ENCODE results near the gene ADAM11.

ADAM11 gene

DNA sequence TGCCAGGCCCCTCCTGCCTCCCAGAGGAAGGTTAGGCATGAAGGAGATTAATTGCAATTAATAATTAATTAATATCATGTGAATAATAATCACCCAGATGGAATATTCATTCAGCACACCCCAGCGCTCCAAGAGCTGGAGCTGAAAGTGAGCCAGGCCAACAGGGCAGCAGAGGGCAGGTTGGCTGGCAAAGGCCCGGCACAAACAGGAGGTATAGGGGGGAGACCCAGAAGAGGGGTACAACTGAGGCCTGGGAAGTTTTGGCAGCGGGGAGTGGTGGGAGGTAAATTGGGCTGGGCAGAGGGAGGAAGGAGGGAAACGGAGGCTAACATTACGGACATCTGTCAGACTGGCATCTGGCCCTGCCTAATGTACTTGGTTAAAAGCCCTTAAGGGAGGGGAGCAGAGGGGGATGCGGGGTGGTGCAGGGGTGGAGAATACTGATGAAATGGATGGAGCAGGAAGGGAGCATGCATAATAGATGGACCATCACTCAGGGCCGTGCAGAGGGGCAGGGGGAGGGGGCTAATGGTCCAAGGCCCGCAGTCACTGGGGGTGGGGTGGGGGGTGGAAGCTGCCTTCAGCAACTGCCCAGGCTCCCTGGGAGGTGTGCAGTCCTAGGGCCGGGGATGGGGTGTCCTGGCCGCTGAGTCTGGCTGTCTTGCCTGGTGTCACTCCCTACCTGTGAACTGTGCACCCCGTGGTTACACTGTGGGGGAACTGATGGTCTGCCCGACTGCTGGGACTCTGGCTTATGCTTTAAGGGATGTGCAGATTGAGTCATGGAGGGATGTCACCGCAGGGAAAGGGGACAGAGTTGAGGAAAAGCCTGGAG, 1.9 kb downstream of the ADAM11 start:
- Histone ChIP-seq H3K27me3 (ENCODE audit: insufficient read depth, low read depth, severe bottlenecking) (no peaks in the 10 kb centered on the region), H3K9me3 (ENCODE audit: severe bottlenecking) (no peaks in the 10 kb centered on the region), H3K4me3 (ENCODE audit: low read depth, low read length) (no peak overlapping the region), H3K27ac (no peak overlapping the region), H3K36me3 (0 out of 2 replicates have a peak, but pooled peaks cover 3% of the 10 kb centered on the region)
- TF ChIP-seq CTCF (IDR thresholded peaks at IDR 0.05; ENCODE audit: low read depth, low read length): no peak
- no peak for DNase-seq

GRCh38 chr17:44761932-44762810, 3.4 kb downstream of the ADAM11 start:
- TF ChIP-seq CTCF (IDR thresholded peaks at IDR 0.05; ENCODE audit: low read depth, low read length): no peak
- Histone ChIP-seq H3K36me3 (0 out of 2 replicates have a peak, but pooled peaks cover 3% of the 10 kb centered on the region), H3K27me3 (ENCODE audit: insufficient read depth, low read depth, severe bottlenecking) (no peaks in the 10 kb centered on the region), H3K9me3 (ENCODE audit: severe bottlenecking) (no peaks in the 10 kb centered on the region), H3K27ac (no peak overlapping the region), H3K4me3 (ENCODE audit: low read depth, low read length) (no peak overlapping the region)
- no peak for DNase-seq

GRCh38 chr17:44763170-44763569, 4.4 kb downstream of the ADAM11 start:
- Histone ChIP-seq H3K27ac (0 out of 2 replicates have a peak overlapping the region, but pooled peaks have one; percentile 10), H3K27me3 (ENCODE audit: insufficient read depth, low read depth, severe bottlenecking) (no peaks in the 10 kb centered on the region), H3K9me3 (ENCODE audit: severe bottlenecking) (no peaks in the 10 kb centered on the region), H3K36me3 (0 out of 2 replicates have a peak, but pooled peaks cover 3% of the 10 kb centered on the region), H3K4me3 (ENCODE audit: low read depth, low read length) (no peak overlapping the region)
- DNase-seq: no peak
- no peak for TF ChIP-seq CTCF (IDR thresholded peaks at IDR 0.05; ENCODE audit: low read depth, low read length)

DNA sequence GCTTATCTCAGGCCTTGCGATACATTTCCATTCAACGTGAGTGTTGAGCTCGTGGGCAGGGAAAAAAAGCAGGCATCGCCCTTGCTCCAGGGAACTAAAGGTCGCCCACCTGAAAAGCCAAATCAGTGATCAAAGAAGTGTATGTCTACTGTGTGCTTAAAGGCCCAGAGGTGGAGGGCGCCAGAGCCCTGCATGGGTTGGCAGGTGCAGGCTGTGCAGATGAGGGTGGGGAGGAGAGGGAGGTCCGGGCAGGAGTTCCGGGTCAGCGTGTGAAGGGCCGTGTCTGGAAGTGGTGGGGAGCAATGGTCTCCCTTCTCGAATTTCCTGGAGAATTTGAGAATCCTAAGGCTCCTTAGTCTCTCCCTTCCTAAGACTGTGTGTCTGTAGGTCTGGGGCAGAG, 7.2 kb downstream of the ADAM11 start:
- Histone ChIP-seq H3K4me3 (ENCODE audit: low read depth, low read length) (no peak overlapping the region), H3K36me3 (peaks cover 6% of the 10 kb centered on the region; the same call in 1 of the 2 replicates), H3K9me3 (ENCODE audit: severe bottlenecking) (no peaks in the 10 kb centered on the region), H3K27me3 (ENCODE audit: insufficient read depth, low read depth, severe bottlenecking) (no peaks in the 10 kb centered on the region), H3K27ac (peak overlapping the region; percentile 80)
- no peak for DNase-seq
- peak; percentile 20; the same call in 1 of the 2 replicates for TF ChIP-seq CTCF (IDR thresholded peaks at IDR 0.05; ENCODE audit: low read depth, low read length)

DNA sequence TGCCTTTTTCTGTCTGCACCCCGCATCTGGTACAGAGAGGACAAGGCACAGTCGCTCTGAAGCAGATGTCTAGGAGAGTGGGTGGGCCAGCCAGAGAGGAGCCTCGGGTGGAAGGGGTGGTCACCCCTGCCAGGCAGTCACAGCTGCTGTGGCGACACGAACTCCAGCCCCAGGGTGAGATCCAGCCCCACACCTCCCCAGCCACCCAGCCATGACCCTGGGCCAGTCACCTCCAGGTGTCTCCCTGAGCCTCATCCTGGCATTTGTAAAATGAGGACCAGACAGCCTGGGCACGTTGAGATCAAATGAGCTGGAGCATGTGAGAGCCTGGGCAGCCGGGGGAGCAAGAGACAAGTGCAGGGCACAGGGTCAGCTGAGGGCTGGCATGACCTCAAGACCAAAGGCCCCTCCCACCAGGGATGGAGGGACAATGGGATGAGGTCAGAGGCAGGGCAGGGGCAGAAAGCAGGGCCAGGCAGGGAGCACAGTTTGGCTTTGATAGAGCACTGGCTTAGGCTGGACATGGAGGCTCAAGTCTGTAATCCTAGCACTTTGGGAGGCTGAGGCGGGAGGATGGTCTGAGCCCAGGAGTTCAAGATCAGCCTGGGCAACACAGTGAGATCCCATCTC, 7.7 kb downstream of the ADAM11 start:
- TF ChIP-seq CTCF (IDR thresholded peaks at IDR 0.05; ENCODE audit: low read depth, low read length): no peak
- no peaks in the 10 kb centered on the region for H3K27me3 ChIP-seq (ENCODE audit: insufficient read depth, low read depth, severe bottlenecking)
- H3K27ac ChIP-seq: peak overlapping the region; percentile 80
- H3K4me3 ChIP-seq (ENCODE audit: low read depth, low read length): no peak overlapping the region
- no peak for DNase-seq
- no peaks in the 10 kb centered on the region for H3K9me3 ChIP-seq (ENCODE audit: severe bottlenecking)
- H3K36me3 ChIP-seq: peaks cover 6% of the 10 kb centered on the region; the same call in 1 of the 2 replicates

All from WERI-Rb-1 (cell line).